ENCODE measurements around the gene FAM117B. TPM values are rescaled to one million over a fixed set of nuclear protein-coding genes. Genes with fewer than 3 reads are reported as not detected.

Gene FAM117B
- total RNA-seq, 1 donor from 2014 or later, result 28.5 TPM

DNA sequence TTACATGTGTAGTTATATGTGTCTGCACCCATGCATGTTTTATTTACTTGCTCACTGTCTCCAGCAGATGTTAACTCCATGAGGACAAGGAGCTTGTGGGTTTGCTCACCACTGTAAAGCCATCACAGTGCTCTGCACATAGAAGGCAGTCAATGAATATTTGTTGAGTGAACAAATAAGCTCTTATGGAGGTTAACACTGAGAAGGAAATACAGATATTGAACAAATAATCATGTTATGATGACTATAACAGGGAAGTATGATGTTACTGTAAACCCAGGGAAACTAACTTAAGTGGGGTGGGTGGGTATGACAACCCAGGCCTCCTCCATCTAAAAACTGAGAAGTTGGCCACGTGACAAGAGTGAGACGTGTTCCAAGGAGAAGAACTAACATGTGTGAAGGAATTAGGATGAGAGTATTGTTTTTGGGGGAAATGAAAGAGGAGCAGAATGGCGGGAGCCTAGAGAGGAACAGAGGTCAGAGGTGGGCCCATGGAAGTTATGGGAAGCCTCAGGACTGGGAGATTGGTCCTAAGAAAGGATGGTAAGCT is 6.0 kb upstream of the FAM117B start:
- no peak overlapping the region for H3K4me3 Mint-ChIP-seq (ENCODE audit: low read depth)
- TF ChIP-seq, protein P1, sequence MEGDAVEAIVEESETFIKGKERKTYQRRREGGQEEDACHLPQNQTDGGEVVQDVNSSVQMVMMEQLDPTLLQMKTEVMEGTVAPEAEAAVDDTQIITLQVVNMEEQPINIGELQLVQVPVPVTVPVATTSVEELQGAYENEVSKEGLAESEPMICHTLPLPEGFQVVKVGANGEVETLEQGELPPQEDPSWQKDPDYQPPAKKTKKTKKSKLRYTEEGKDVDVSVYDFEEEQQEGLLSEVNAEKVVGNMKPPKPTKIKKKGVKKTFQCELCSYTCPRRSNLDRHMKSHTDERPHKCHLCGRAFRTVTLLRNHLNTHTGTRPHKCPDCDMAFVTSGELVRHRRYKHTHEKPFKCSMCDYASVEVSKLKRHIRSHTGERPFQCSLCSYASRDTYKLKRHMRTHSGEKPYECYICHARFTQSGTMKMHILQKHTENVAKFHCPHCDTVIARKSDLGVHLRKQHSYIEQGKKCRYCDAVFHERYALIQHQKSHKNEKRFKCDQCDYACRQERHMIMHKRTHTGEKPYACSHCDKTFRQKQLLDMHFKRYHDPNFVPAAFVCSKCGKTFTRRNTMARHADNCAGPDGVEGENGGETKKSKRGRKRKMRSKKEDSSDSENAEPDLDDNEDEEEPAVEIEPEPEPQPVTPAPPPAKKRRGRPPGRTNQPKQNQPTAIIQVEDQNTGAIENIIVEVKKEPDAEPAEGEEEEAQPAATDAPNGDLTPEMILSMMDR (IDR thresholded peaks at IDR 0.05; ENCODE audit: unreplicated experiment), result no peak
- H3K4me1 Mint-ChIP-seq (ENCODE audit: low read depth), result no peaks in the 10 kb centered on the region
- no peak for DNase-seq (ENCODE audit: low spot score, unreplicated experiment)
- H3K9me3 Mint-ChIP-seq (ENCODE audit: low read depth), result no peaks in the 10 kb centered on the region
- no peaks in the 10 kb centered on the region for H3K36me3 Mint-ChIP-seq (ENCODE audit: insufficient read depth)
- H3K27ac Mint-ChIP-seq, result no peak overlapping the region
- no peaks in the 10 kb centered on the region for H3K27me3 Mint-ChIP-seq

DNA sequence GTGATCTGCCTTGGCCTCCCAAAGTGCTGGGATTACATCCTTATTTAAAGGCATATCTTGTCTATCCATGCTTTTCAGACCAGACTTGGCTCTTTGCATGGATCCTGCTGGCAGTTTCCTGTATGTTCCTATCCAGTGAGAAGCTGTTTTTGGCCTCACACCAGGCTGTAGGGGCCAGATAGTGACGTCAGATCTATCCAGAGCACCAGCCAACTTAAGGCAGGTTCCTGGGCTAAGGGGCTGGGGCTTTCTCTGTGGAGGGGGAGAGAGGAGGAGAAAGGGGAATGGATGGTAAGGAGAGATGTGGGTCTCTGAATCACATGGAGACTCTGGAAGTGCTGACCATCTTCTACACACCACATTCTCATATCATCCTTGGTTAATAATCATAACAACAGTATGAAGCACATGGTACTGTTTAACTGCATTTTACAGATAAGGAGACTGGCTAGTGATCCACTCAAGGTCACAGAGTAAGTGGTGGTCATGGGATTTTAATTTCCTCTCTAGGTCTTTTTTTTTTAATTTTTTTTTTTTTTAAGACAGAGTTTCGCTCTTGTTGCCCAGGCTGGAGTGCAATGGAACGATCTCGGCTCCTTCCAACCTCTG is 2.0 kb upstream of the FAM117B start:
- TF ChIP-seq, protein P1 (IDR thresholded peaks at IDR 0.05; ENCODE audit: unreplicated experiment), result no peak
- peak overlapping the region; percentile 55 for H3K4me3 Mint-ChIP-seq (ENCODE audit: low read depth)
- H3K27ac Mint-ChIP-seq, result no peak overlapping the region
- peaks cover 11% of the 10 kb centered on the region for H3K4me1 Mint-ChIP-seq (ENCODE audit: low read depth)
- H3K27me3 Mint-ChIP-seq, result no peaks in the 10 kb centered on the region
- H3K9me3 Mint-ChIP-seq (ENCODE audit: low read depth), result no peaks in the 10 kb centered on the region
- DNase-seq (ENCODE audit: low spot score, unreplicated experiment), result no peak
- peaks cover 3% of the 10 kb centered on the region for H3K36me3 Mint-ChIP-seq (ENCODE audit: insufficient read depth)

DNA sequence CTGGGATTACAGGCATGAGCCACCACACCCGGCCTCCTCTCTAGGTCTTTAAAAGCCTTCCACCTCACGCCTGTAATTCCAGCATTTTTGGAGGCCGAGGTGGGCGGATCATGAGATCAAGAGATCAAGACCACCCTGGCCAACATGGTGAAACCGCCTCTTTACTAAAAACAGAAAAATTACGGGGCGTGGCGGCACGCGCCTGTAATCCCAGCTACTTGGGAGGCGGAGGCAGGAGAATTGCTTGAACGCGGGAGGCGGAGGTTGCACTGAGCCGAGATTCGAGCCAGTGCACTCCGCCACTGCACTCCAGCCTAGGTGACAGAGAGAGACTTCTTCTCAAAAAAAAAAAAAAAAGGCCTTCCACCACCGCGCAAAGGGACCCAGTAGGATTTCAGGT is 1.3 kb upstream of the FAM117B start:
- Mint-ChIP-seq H3K9me3 (ENCODE audit: low read depth) (no peaks in the 10 kb centered on the region), H3K4me3 (ENCODE audit: low read depth) (peak overlapping the region; percentile 96), H3K36me3 (ENCODE audit: insufficient read depth) (peaks cover 6% of the 10 kb centered on the region), H3K4me1 (ENCODE audit: low read depth) (peaks cover 17% of the 10 kb centered on the region), H3K27ac (no peak overlapping the region), H3K27me3 (no peaks in the 10 kb centered on the region)
- TF ChIP-seq, protein P1 (IDR thresholded peaks at IDR 0.05; ENCODE audit: unreplicated experiment), result no peak
- DNase-seq (ENCODE audit: low spot score, unreplicated experiment), result no peak

DNA sequence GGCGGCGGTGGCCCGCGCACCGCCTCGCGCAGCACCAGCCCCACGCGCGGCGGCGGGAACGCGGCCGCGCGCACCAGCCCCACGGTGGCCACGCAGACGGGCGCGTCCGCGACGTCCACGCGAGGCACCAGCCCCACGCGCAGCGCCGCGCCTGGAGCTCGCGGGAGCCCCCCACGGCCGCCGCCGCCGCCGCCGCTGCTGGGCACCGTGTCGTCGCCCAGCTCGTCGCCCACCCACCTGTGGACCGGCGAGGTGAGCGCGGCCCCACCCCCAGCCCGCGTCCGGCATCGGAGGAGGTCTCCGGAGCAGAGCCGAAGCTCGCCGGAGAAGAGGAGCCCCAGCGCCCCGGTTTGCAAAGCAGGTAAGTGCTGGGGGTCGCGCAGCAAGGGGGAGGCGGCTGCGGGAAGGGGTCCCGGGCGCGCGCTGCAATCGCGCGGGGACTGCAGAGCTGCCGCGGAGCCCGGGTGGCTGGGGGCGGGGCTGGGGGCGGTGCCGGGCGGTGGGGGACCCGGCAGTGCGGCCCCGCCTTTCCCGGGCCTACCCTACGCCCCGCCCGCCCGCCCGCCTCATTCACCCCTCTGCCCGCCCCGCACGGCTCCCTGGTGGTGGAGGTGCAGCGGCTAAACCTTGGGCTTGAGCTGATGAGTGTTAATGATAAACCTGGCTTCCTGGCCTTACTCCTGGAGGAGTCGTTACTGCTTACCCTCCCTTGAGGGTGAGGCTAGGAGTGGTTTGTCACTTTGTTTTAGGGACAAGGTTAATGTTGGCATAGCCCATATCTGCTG is 851 bp downstream of the FAM117B start:
- Mint-ChIP-seq H3K27me3 (no peaks in the 10 kb centered on the region), H3K4me3 (ENCODE audit: low read depth) (peak overlapping the region; percentile 96), H3K27ac (peak overlapping the region; percentile 97), H3K36me3 (ENCODE audit: insufficient read depth) (peaks cover 8% of the 10 kb centered on the region), H3K4me1 (ENCODE audit: low read depth) (peaks cover 17% of the 10 kb centered on the region), H3K9me3 (ENCODE audit: low read depth) (no peaks in the 10 kb centered on the region)
- DNase-seq (ENCODE audit: low spot score, unreplicated experiment), result peak; percentile 76
- TF ChIP-seq, protein P1 (IDR thresholded peaks at IDR 0.05; ENCODE audit: unreplicated experiment), result no peak

DNA sequence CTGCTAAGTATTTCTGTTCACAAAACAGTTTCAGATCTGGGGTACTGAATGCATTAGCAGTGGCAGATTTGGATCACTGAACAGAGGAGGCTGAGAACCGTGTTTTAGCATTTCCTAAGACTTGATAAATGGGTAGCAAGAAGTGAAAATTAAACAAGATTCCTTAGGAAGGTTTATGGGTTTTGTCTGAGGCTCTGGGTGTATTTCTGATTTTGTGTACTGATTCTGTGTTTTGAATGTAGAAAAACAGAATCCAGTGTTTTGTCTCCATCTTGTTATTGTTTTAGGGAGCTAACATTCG is 1.4 kb downstream of the FAM117B start:
- Mint-ChIP-seq H3K4me1 (ENCODE audit: low read depth) (peaks cover 18% of the 10 kb centered on the region), H3K9me3 (ENCODE audit: low read depth) (no peaks in the 10 kb centered on the region), H3K27me3 (no peaks in the 10 kb centered on the region), H3K36me3 (ENCODE audit: insufficient read depth) (peaks cover 8% of the 10 kb centered on the region), H3K4me3 (ENCODE audit: low read depth) (peak overlapping the region; percentile 83), H3K27ac (peak overlapping the region; percentile 97)
- TF ChIP-seq, protein P1 (IDR thresholded peaks at IDR 0.05; ENCODE audit: unreplicated experiment), result no peak
- no peak for DNase-seq (ENCODE audit: low spot score, unreplicated experiment)
